Measurements from ENCODE around the gene SULT1C3.

The SULT1C3 gene

DNA sequence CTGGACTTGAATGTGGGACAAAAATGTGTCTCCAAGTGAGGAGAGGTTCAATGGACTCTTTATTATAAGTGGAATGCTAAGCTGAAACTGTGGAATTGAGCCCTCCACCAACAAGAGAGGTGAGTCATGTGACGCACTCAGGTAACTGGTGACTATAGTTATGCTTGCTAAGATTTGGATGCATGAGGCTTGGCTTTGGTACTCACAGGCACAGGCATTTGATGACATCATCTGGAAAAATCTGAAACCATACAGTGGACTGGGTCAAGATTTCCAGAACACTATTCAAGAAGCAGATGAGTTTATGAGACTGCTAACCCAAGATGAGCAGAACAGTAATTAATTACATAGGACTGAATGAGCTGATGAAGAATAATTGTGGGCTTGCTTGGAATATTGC lies 15.7 kb upstream of the SULT1C3 start:
- no peak for ATAC-seq
- no peak for TF ChIP-seq ZNF565 (CRISPR knock-in tag; conservative IDR thresholded peaks at IDR 0.05; ENCODE audit: low read depth)
- TF ChIP-seq ZFP3 (CRISPR knock-in tag; IDR thresholded peaks at IDR 0.05) = no peak
- TF ChIP-seq, protein P1, sequence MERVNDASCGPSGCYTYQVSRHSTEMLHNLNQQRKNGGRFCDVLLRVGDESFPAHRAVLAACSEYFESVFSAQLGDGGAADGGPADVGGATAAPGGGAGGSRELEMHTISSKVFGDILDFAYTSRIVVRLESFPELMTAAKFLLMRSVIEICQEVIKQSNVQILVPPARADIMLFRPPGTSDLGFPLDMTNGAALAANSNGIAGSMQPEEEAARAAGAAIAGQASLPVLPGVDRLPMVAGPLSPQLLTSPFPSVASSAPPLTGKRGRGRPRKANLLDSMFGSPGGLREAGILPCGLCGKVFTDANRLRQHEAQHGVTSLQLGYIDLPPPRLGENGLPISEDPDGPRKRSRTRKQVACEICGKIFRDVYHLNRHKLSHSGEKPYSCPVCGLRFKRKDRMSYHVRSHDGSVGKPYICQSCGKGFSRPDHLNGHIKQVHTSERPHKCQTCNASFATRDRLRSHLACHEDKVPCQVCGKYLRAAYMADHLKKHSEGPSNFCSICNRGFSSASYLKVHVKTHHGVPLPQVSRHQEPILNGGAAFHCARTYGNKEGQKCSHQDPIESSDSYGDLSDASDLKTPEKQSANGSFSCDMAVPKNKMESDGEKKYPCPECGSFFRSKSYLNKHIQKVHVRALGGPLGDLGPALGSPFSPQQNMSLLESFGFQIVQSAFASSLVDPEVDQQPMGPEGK (CRISPR knock-in tag; IDR thresholded peaks at IDR 0.05; ENCODE audit: borderline replicate concordance) = no peak
- no peak for TF ChIP-seq ISL1 (CRISPR knock-in tag; IDR thresholded peaks at IDR 0.05)
- TF ChIP-seq, protein P2, sequence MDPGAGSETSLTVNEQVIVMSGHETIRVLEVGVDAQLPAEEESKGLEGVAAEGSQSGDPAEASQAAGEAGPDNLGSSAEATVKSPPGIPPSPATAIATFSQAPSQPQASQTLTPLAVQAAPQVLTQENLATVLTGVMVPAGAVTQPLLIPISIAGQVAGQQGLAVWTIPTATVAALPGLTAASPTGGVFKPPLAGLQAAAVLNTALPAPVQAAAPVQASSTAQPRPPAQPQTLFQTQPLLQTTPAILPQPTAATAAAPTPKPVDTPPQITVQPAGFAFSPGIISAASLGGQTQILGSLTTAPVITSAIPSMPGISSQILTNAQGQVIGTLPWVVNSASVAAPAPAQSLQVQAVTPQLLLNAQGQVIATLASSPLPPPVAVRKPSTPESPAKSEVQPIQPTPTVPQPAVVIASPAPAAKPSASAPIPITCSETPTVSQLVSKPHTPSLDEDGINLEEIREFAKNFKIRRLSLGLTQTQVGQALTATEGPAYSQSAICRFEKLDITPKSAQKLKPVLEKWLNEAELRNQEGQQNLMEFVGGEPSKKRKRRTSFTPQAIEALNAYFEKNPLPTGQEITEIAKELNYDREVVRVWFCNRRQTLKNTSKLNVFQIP (CRISPR knock-in tag; IDR thresholded peaks at IDR 0.05; ENCODE audit: borderline replicate concordance, low read depth) = no peak
- TF ChIP-seq ZNF8 (CRISPR knock-in tag; IDR thresholded peaks at IDR 0.05) = no peak
- TF ChIP-seq TCF4 (CRISPR knock-in tag; IDR thresholded peaks at IDR 0.05; ENCODE audit: borderline replicate concordance) = no peak
- TF ChIP-seq CSDC2 (CRISPR knock-in tag; IDR thresholded peaks at IDR 0.05) = no peak
- TF ChIP-seq, protein P3, sequence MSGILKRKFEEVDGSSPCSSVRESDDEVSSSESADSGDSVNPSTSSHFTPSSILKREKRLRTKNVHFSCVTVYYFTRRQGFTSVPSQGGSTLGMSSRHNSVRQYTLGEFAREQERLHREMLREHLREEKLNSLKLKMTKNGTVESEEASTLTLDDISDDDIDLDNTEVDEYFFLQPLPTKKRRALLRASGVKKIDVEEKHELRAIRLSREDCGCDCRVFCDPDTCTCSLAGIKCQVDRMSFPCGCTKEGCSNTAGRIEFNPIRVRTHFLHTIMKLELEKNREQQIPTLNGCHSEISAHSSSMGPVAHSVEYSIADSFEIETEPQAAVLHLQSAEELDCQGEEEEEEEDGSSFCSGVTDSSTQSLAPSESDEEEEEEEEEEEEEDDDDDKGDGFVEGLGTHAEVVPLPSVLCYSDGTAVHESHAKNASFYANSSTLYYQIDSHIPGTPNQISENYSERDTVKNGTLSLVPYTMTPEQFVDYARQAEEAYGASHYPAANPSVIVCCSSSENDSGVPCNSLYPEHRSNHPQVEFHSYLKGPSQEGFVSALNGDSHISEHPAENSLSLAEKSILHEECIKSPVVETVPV (CRISPR knock-in tag; IDR thresholded peaks at IDR 0.05) = no peak
- TF ChIP-seq ARNTL (CRISPR knock-in tag; IDR thresholded peaks at IDR 0.05; ENCODE audit: borderline replicate concordance, low read depth) = no peak
- no peak for TF ChIP-seq TOX (CRISPR knock-in tag; IDR thresholded peaks at IDR 0.05; ENCODE audit: borderline replicate concordance)

DNA sequence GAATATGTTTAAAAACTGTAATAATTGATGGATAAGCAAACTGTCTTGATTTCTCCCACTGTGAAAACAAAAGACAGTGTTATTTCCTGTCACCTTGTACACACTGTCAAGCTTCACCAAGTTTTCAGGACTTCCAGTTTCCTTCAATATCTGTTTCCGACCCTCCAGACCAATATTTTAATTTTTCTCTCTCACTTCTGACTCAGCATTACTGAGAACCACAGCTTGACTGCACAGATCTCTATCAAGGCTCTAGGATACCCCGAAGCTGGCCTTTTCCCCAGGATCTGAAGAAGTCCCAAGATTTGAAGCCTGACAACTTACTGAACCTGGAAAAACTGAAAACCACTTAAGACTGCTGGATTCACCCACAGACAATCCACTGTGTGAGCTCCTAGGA lies 13.2 kb upstream of the SULT1C3 start:
- TF ChIP-seq ZNF8 (CRISPR knock-in tag; IDR thresholded peaks at IDR 0.05) (no peak), SNAI2 (CRISPR knock-in tag; IDR thresholded peaks at IDR 0.05) (no peak), ISL1 (CRISPR knock-in tag; IDR thresholded peaks at IDR 0.05) (no peak), GLIS3 (CRISPR knock-in tag; IDR thresholded peaks at IDR 0.05) (no peak), ZC3H10 (CRISPR knock-in tag; IDR thresholded peaks at IDR 0.05) (no peak), ZFP30 (CRISPR knock-in tag; IDR thresholded peaks at IDR 0.05) (no peak), TOX (CRISPR knock-in tag; IDR thresholded peaks at IDR 0.05; ENCODE audit: borderline replicate concordance) (no peak), ZFP3 (CRISPR knock-in tag; IDR thresholded peaks at IDR 0.05) (no peak)
- TF ChIP-seq, protein P4, sequence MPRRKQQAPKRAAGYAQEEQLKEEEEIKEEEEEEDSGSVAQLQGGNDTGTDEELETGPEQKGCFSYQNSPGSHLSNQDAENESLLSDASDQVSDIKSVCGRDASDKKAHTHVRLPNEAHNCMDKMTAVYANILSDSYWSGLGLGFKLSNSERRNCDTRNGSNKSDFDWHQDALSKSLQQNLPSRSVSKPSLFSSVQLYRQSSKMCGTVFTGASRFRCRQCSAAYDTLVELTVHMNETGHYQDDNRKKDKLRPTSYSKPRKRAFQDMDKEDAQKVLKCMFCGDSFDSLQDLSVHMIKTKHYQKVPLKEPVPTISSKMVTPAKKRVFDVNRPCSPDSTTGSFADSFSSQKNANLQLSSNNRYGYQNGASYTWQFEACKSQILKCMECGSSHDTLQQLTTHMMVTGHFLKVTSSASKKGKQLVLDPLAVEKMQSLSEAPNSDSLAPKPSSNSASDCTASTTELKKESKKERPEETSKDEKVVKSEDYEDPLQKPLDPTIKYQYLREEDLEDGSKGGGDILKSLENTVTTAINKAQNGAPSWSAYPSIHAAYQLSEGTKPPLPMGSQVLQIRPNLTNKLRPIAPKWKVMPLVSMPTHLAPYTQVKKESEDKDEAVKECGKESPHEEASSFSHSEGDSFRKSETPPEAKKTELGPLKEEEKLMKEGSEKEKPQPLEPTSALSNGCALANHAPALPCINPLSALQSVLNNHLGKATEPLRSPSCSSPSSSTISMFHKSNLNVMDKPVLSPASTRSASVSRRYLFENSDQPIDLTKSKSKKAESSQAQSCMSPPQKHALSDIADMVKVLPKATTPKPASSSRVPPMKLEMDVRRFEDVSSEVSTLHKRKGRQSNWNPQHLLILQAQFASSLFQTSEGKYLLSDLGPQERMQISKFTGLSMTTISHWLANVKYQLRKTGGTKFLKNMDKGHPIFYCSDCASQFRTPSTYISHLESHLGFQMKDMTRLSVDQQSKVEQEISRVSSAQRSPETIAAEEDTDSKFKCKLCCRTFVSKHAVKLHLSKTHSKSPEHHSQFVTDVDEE (CRISPR knock-in tag; IDR thresholded peaks at IDR 0.05) = no peak
- TF ChIP-seq, protein P3 (CRISPR knock-in tag; IDR thresholded peaks at IDR 0.05) = no peak
- ATAC-seq = no peak

DNA sequence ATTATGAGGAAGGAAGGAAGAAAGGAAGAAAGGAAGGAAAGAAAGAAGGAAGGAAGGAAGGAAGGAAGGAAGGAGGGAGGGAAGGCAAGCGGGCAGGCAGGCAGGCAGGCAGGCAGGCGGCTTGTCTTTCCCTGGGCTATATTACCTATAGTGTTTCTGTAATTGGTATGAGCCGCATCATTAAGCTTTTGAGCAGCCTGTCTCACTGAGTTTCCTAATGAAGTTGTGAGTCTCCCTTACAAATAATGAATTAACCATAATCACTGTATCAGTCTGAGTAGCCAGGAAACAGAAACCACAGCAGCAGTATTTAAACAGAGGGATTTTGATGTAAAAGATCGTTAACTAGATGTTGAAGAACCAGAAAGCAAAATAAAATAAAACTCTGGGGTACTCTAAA lies 11.8 kb upstream of the SULT1C3 start:
- ATAC-seq = no peak
- TF ChIP-seq, protein P1 (CRISPR knock-in tag; IDR thresholded peaks at IDR 0.05; ENCODE audit: borderline replicate concordance) = no peak
- TF ChIP-seq GLIS3 (CRISPR knock-in tag; IDR thresholded peaks at IDR 0.05) = no peak
- TF ChIP-seq BACH2 (CRISPR knock-in tag; IDR thresholded peaks at IDR 0.05; ENCODE audit: borderline replicate concordance) = no peak
- TF ChIP-seq, protein P4 (CRISPR knock-in tag; IDR thresholded peaks at IDR 0.05) = no peak
- TF ChIP-seq ZNF565 (CRISPR knock-in tag; conservative IDR thresholded peaks at IDR 0.05; ENCODE audit: low read depth) = no peak
- no peak for TF ChIP-seq ARNTL (CRISPR knock-in tag; IDR thresholded peaks at IDR 0.05; ENCODE audit: borderline replicate concordance, low read depth)
- no peak for TF ChIP-seq ZNF70 (CRISPR knock-in tag; IDR thresholded peaks at IDR 0.05)
- TF ChIP-seq PPARA (CRISPR knock-in tag; IDR thresholded peaks at IDR 0.05; ENCODE audit: borderline replicate concordance) = no peak
- no peak for TF ChIP-seq ZNF8 (CRISPR knock-in tag; IDR thresholded peaks at IDR 0.05)
- TF ChIP-seq, protein P5, sequence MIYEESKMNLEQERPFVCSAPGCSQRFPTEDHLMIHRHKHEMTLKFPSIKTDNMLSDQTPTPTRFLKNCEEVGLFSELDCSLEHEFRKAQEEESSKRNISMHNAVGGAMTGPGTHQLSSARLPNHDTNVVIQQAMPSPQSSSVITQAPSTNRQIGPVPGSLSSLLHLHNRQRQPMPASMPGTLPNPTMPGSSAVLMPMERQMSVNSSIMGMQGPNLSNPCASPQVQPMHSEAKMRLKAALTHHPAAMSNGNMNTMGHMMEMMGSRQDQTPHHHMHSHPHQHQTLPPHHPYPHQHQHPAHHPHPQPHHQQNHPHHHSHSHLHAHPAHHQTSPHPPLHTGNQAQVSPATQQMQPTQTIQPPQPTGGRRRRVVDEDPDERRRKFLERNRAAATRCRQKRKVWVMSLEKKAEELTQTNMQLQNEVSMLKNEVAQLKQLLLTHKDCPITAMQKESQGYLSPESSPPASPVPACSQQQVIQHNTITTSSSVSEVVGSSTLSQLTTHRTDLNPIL (CRISPR knock-in tag; IDR thresholded peaks at IDR 0.05; ENCODE audit: low read depth) = no peak
- no peak for TF ChIP-seq SNAI2 (CRISPR knock-in tag; IDR thresholded peaks at IDR 0.05)
- TF ChIP-seq ESRRG (CRISPR knock-in tag; IDR thresholded peaks at IDR 0.05) = no peak
- TF ChIP-seq ZFP30 (CRISPR knock-in tag; IDR thresholded peaks at IDR 0.05) = no peak

Measured in SK-N-SH treated with all-trans-retinoic acid at 6 μM for 48 hours (cell line).